AML-193 (cell line): ENCODE data around the gene PIPOX.

Experiments used
- DNase-seq, 2 experiments: peaks; one replicate each; lab custom pipeline; 2025; lab: John Stamatoyannopoulos, UW

The PIPOX gene

DNA sequence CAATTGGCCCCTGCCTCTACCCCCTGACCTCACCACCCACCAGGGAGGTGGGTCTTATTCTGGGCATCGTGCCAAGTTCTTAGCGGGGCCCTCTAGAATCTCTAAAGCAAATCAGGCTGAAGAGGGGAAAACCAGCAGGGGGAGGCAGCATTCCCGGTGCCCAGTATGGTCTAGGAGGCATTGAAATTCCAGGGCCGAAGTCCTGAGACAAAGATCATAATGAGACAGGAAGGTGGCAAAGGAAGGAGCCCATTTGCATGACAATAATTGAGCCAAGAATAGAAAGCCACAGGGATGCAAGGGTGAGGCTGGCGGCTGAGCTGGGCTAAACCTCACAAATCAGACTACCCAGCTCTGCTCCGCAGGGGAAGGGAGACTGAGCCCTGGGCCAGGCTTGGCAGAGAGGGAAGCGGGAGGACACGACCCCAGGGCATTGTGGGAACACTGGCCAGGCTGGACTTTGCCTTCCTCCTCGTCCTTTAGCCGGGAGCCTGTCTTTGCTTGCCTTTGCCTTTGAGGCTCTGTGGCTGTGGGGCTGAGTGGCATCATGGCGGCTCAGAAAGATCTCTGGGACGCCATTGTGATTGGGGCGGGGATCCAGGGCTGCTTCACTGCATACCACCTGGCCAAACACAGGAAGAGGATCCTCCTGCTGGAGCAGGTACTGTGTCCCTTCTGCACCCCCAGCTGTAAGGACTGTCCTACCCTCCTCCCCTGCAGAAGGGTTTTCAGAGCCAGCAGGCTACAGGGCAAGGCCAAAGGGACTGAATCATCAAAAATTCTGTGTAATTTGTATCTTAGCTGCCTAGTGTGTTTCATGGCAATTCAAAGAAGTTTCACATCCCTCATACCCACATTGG lies at the start of gene PIPOX:
Gene PIPOX, plus strand, starts transcription at position 463 of the 860 bp plus-strand sequence. Its CDS starts 85 bp downstream, at position 548.
- no peak for DNase-seq

GRCh38 chr17:28993645-28994426 lies 49.1 kb upstream of the PIPOX start:
- no peak for DNase-seq

GRCh38 chr17:28996554-28997096 lies 46.3 kb upstream of the PIPOX start:
- no peak for DNase-seq

GRCh38 chr17:28997806-28998205 lies 45.1 kb upstream of the PIPOX start:
- DNase-seq, result no peak

DNA sequence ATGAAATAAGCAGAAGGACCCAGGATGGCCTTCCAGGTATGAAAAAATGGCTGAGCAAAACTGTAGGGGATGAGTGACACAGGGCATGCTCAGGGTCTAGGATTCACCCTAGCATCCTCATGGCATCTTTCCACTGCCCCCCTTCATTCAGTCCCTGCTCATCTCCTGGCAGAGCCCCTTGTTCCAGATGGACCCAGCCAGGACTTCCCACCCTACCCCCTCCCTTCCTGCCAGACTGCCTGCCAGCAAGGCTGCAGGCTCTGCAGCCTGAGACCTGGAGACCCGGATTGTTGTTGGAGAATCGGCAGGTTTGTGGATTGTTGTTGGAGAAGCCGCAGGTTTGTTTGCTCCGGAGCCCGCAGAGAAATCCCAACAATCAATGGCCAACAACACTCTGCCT lies 43.7 kb upstream of the PIPOX start:
- no peak for DNase-seq

DNA sequence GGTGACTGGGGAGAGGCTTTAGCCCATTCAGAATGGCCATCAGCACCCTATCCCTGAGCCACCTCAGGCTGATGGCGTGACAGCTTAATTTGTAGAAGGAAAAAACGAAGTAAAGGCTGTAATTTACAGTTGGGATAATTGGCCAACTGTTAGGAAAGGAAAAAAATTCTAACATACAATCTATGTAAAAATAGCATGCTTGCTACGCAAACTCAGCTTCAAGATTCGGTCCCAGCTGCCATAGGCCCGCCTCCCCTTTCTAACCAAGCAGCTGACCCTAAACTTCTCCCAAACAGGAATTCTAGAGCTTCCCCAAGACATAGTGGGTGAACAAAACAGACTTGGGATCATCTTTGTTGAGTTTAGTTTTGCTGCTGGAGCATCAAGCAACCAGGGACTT lies 42.0 kb upstream of the PIPOX start:
- DNase-seq, result no peak

DNA sequence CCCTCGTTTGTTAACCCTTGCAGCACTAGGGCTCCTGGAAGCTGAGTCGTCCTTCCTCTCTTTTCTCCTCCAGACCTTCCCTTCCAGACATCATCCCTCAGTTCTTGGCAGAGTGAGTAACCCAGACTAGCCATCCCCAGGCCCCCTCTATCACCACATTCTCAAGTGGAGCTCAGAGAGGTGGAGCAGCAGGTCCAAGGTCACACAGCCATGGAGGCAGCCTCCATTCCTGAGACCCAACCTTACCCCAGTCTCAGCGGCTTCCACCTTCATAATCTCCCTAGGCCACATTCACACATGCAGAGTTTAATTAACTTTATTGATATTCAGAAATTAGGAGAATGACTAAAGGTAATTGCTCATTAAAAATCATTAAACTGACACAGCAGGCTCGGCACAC lies 40.1 kb upstream of the PIPOX start:
- DNase-seq, result no peak

- DNase-seq, result no peak
Observed at GRCh38 chr17:29003289-29003688, 39.7 kb upstream of the PIPOX start.

- no peak for DNase-seq
Observed at GRCh38 chr17:29004081-29004692, 38.8 kb upstream of the PIPOX start.

DNA sequence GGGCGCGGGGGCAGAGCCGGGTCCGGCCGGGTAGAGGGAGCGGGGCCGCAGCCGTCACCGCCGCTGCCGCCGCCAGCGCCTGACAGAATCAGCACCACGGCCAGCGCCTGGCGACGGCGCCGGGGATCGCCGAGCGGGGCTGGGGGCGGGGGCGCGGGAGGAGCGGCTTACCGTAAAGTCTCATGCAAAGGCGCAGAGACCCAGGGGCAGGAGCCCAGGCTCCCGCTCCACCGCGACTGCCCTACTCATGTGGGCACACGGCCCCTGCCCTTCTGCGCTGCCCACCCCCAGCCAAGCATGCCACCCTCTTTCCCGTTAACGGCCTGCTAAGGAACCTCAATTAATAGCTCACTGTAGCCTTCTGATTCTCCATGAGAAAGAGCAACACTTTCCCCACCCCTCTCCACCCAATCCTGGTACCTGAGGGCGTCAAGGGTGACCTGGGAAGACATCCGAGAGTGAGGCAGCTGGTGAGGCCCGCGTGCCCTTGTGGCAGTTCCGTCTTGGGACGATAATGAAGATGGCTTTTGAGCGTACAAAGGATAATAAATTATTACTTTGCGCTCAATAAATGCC lies 36.9 kb upstream of the PIPOX start, which contains the start of gene SEZ6:
Gene SEZ6, minus strand, starts transcription at position 98 of the 576 bp plus-strand sequence. CDS start 164 bp downstream, outside the sequence.
- DNase-seq, result peak; percentile 14 to 20

DNA sequence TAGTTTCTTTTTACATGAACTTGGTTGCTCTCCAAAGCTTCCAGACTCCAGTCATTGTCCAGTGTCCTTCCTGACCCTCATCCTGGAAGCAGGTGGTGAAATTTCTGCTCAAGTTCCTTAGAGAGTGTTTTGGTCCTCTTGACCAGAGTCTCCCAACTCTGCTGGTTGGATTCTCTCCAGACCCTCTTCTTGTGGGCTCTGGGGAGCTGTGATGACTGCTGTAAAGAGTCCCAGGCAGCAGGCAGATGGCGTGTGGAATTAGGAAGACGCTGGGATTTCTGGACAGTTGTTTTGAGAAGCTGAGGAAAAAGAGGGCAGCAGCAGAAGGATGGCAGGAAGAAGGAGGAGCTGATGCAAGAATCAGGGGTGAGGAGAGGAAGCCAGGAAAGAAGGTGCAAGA lies 35.5 kb upstream of the PIPOX start:
- no peak for DNase-seq

- no peak for DNase-seq
Observed at GRCh38 chr17:29007860-29008455, 35.0 kb upstream of the PIPOX start.

- no peak for DNase-seq
Observed at GRCh38 chr17:29008591-29008990, 34.4 kb upstream of the PIPOX start.

DNA sequence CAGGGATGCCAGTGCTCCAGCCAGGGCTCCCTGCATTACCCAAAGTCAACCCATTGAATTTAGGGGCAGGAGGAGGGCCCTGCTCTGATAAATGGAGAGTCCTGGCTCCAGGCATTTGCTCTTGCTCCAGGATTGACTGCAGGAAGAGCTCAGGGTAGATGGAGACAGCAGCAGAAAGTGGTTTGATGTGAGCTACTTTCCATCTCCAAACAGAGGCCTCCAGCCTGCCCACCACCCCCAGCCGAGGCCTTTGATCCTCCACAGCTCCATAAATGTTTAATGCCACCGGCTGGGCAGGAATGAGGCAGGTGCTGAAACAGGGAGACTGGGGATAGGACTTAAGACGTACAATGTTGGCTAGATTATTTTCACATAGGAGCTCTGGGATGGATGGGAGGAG lies 32.8 kb upstream of the PIPOX start:
- no peak for DNase-seq

DNA sequence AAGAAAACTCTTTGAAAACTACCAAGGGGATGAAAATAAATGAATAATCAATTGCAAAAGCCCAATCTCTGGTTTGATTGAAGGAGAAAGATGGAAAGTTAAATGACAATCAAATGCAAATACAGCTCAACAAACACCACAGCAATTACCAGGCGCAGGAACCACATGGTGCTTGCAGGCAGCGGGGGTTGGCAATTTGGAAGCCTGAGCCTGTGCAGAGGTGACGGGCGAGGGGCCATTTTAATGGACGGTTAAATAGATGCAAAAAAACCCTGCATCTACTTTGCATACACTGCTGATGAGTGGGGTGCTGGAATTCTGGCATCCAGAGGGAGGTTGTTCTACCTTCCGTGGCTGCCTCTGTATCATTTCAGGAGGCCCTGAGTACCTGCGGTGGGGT lies 32.4 kb upstream of the PIPOX start:
- DNase-seq, result no peak

DNA sequence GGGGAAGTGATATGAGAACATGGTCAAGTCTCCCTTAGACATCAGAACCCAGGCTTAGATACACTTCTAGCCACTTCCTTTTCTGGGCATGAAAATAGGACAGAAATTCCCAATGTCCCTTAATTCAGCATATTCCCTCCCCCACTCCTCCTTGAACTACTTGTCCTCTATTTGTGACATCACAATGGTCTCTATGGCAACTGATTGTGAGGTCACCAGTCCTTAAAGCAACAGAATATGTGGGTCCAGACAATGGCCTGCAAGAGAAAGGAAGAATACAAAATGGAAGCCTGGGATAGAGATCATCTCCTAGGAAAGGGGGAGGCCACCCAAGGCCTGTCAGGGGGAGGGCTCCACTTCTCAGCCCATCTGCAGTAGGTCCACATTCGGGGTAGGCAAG lies 30.4 kb upstream of the PIPOX start:
- DNase-seq, result no peak

GRCh38 chr17:29014716-29015115 lies 28.2 kb upstream of the PIPOX start:
- DNase-seq, result no peak

GRCh38 chr17:29016345-29017210 lies 26.4 kb upstream of the PIPOX start:
- DNase-seq, result no peak

GRCh38 chr17:29018788-29019474 lies 24.0 kb upstream of the PIPOX start:
- DNase-seq, result no peak
